SU-DHL-6 (cell line): ENCODE data around the gene GAB2.

Experiments
- EZH2phosphoT487 ChIP-seq: fragments of 200-600 bp; sonication (generic), shearing (Covaris generic); conservative IDR thresholded peaks from 2 replicates; pipeline ENCODE4 v1.6.1; 2018; ENCODE audit warnings: mild to moderate bottlenecking, antibody characterized with exemption, low read length, moderate library complexity, mixed read lengths
- TF ChIP-seq, protein P1 (sequence below): fragments of 200-600 bp; sonication (generic); IDR thresholded peaks from one replicate; pipeline ENCODE4 v1.5.1; 2017; ENCODE audit warnings: antibody characterized with exemption, mild to moderate bottlenecking, low read length, moderate library complexity; ENCODE audit not compliant: insufficient read depth, poor library complexity, severe bottlenecking

DNA sequence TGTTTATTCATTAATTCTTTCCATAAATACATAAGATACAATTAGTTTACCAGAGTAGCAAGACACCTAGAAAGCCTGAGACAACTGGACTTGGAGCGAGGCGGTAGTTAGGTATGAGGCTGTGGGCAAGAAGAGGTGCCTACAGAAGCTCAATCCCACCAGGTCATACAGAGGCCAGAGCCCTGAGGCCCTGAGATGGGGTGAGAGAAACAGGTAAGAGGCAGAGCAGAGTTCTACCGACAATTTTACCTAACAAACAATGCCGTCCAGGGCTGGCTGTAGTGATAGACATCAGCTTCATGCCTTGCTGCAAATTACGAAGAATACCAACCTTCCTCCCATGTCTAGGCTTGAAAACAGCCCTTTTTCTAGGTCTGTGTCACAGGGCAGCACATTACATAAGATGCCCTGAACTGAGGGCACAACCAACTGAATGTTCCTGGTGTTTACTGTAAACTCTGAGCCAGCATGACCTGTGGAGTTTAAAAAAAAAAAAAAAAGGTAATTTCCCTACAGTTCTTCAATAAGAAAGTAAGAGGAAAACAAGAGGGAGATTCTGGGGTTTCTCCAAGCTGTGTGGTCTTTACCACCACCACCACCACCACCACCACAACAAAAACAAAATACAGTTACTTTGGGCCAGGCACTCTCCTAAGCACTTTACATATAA, 105.8 kb downstream of the GAB2 start:
- TF ChIP-seq, protein P1, sequence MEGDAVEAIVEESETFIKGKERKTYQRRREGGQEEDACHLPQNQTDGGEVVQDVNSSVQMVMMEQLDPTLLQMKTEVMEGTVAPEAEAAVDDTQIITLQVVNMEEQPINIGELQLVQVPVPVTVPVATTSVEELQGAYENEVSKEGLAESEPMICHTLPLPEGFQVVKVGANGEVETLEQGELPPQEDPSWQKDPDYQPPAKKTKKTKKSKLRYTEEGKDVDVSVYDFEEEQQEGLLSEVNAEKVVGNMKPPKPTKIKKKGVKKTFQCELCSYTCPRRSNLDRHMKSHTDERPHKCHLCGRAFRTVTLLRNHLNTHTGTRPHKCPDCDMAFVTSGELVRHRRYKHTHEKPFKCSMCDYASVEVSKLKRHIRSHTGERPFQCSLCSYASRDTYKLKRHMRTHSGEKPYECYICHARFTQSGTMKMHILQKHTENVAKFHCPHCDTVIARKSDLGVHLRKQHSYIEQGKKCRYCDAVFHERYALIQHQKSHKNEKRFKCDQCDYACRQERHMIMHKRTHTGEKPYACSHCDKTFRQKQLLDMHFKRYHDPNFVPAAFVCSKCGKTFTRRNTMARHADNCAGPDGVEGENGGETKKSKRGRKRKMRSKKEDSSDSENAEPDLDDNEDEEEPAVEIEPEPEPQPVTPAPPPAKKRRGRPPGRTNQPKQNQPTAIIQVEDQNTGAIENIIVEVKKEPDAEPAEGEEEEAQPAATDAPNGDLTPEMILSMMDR, result no peak
- no peak for TF ChIP-seq EZH2phosphoT487
